Tongue (tissue), 2 donors: Measurements from ENCODE around the gene GP2. TPM values are rescaled to one million over a fixed set of nuclear protein-coding genes. Genes with fewer than 3 reads are reported as not detected.

Experiments
- DNase-seq: peaks from one replicate; pipeline ENCODE4 v3.0.0-alpha.2; 2015
- total RNA-seq: library from RNA; depleted of rRNA; stranded (reverse); fragments of >200 nt; gene quantifications from one replicate; pipeline ENCODE4 v1.2.3, GENCODE V29; 2014

GP2 gene
- total RNA-seq, 1 donor from 2014 or later, result not detected

- DNase-seq, result no peak
Observed at GRCh38 chr16:20303012-20303411, 24.3 kb downstream of the GP2 start.

- no peak for DNase-seq
Observed at GRCh38 chr16:20302389-20302788, 24.9 kb downstream of the GP2 start.

- DNase-seq, result no peak
Observed at GRCh38 chr16:20301840-20302239, 25.5 kb downstream of the GP2 start.

GRCh38 chr16:20300312-20301097, 26.8 kb downstream of the GP2 start:
- peak; percentile 54 for DNase-seq

- DNase-seq, result no peak
Observed at GRCh38 chr16:20298452-20298851, 28.9 kb downstream of the GP2 start.

GRCh38 chr16:20291208-20292206, 35.8 kb downstream of the GP2 start:
- no peak for DNase-seq

- no peak for DNase-seq
Observed at GRCh38 chr16:20289571-20289970, 37.7 kb downstream of the GP2 start.

- no peak for DNase-seq
Observed at GRCh38 chr16:20285993-20286499, 41.3 kb downstream of the GP2 start.

- DNase-seq, result no peak
Observed at GRCh38 chr16:20280259-20280658, 47.1 kb downstream of the GP2 start.

- no peak for DNase-seq
Observed at GRCh38 chr16:20271893-20272292, 55.4 kb downstream of the GP2 start.

GRCh38 chr16:20268409-20268808, 58.9 kb downstream of the GP2 start:
- no peak for DNase-seq

- no peak for DNase-seq
Observed at GRCh38 chr16:20265019-20265418, 62.3 kb downstream of the GP2 start.

- DNase-seq, result no peak
Observed at GRCh38 chr16:20263138-20263855, 64.0 kb downstream of the GP2 start.

GRCh38 chr16:20262248-20262647, 65.1 kb downstream of the GP2 start:
- no peak for DNase-seq

- no peak for DNase-seq
Observed at GRCh38 chr16:20260215-20261009, 66.9 kb downstream of the GP2 start.

Other genes starting within 250 kb of the GP2 start
- not detected for gene UMOD, start 25.2 kb upstream of the GP2 start, total RNA-seq
- gene PDILT, start 77.2 kb upstream of the GP2 start, total RNA-seq, result not detected
- gene ACSM5, start 82.0 kb upstream of the GP2 start, total RNA-seq, result not detected
- not detected for gene ACSM2A, start 124.0 kb upstream of the GP2 start, total RNA-seq
- gene ACSM2B, start 248.9 kb upstream of the GP2 start, total RNA-seq, result not detected